ENCODE data around the gene MAP2.
"Not testable (repeated sequence)": the region's sequence is repeated elsewhere in the genome, so short reads cannot be mapped to it uniquely, and the experiment has no call there.

Gene MAP2

GRCh38 chr2:209598227-209598626, 174.4 kb downstream of the MAP2 start:
- DNase-seq, result not testable (repeated sequence)

GRCh38 chr2:209600341-209601171, 176.7 kb downstream of the MAP2 start:
- no peak for DNase-seq

- DNase-seq, result no peak
Measured at GRCh38 chr2:209601497-209601896, 177.7 kb downstream of the MAP2 start.

GRCh38 chr2:209602259-209602658, 178.4 kb downstream of the MAP2 start:
- no peak for DNase-seq

- DNase-seq, result no peak
Measured at GRCh38 chr2:209609531-209609930, 185.7 kb downstream of the MAP2 start.

- no peak for DNase-seq
Measured at GRCh38 chr2:209610631-209611030, 186.8 kb downstream of the MAP2 start.

GRCh38 chr2:209613649-209614305, 189.9 kb downstream of the MAP2 start:
- no peak for DNase-seq

- DNase-seq, result no peak
Measured at GRCh38 chr2:209614690-209615369, 191.0 kb downstream of the MAP2 start.

GRCh38 chr2:209619782-209620181, 195.9 kb downstream of the MAP2 start:
- no peak for DNase-seq

- no peak for DNase-seq
Measured at GRCh38 chr2:209624192-209624938, 200.5 kb downstream of the MAP2 start.

- no peak for DNase-seq
Measured at GRCh38 chr2:209629597-209629996, 205.8 kb downstream of the MAP2 start.

- no peak for DNase-seq
Measured at GRCh38 chr2:209633911-209634310, 210.1 kb downstream of the MAP2 start.

- no peak for DNase-seq
Measured at GRCh38 chr2:209636076-209636475, 212.2 kb downstream of the MAP2 start.

- DNase-seq, result no peak
Measured at GRCh38 chr2:209637293-209637692, 213.4 kb downstream of the MAP2 start.

GRCh38 chr2:209638346-209638745, 214.5 kb downstream of the MAP2 start:
- DNase-seq, result no peak

- no peak for DNase-seq
Measured at GRCh38 chr2:209640358-209640757, 216.5 kb downstream of the MAP2 start.

- no peak for DNase-seq
Measured at GRCh38 chr2:209642146-209642820, 218.4 kb downstream of the MAP2 start.

GRCh38 chr2:209644842-209645241, 221.0 kb downstream of the MAP2 start:
- DNase-seq, result no peak

- DNase-seq, result no peak
Measured at GRCh38 chr2:209648714-209649113, 224.9 kb downstream of the MAP2 start.

GRCh38 chr2:209653134-209653533, 229.3 kb downstream of the MAP2 start:
- no peak for DNase-seq

- DNase-seq, result no peak
Measured at GRCh38 chr2:209661286-209661894, 237.5 kb downstream of the MAP2 start.

GRCh38 chr2:209662021-209662420, 238.2 kb downstream of the MAP2 start:
- DNase-seq, result no peak

Data from NCI-H1694 treated with DMSO at 0.1 percent for 48 hours (cell line).